Bronchial epithelial cell (primary cell): ENCODE data around the gene GPR89A. TPM values are rescaled to one million over a fixed set of nuclear protein-coding genes. Genes with fewer than 3 reads are reported as not detected.
"Not testable (repeated sequence)": the region's sequence is repeated elsewhere in the genome, so short reads cannot be mapped to it uniquely, and the experiment has no call there.

ENCODE experiments used
- DNase-seq: peaks from one replicate; pipeline ENCODE4 v3.0.0-alpha.2; 2010; ENCODE audit warnings: low read depth
- FAIRE-seq: peaks from 2 replicates; lab custom pipeline; 2011; peaks lifted over from hg19 to GRCh38; lab: Jason Lieb, UNC
- H3K27me3 ChIP-seq: 2 replicates; pipeline ENCODE4 v1.5.1; 2011; ENCODE audit warnings: low read length; ENCODE audit not compliant: control insufficient read depth, insufficient read depth
- H3K36me3 ChIP-seq: 2 replicates; pipeline ENCODE4 v1.5.1; 2011; ENCODE audit warnings: low read length; ENCODE audit not compliant: control insufficient read depth, insufficient read depth
- H3K4me3 ChIP-seq: 2 replicates; pipeline ENCODE4 v1.5.1; 2011; ENCODE audit warnings: mild to moderate bottlenecking, low read depth, low read length, control low read depth
- CTCF ChIP-seq: IDR thresholded peaks from 2 replicates; pipeline ENCODE4 v1.5.1; 2011; ENCODE audit warnings: mild to moderate bottlenecking, moderate library complexity, low read length, control low read depth, inconsistent platforms; ENCODE audit not compliant: insufficient read depth, severe bottlenecking
- total RNA-seq: library from RNA; depleted of rRNA; stranded (reverse); fragments of >200 nt; gene quantifications from 2 replicates; pipeline ENCODE4 v1.2.1, GENCODE V29; 2014

The GPR89A gene
- total RNA-seq, 1 donor from 2014 or later = 39.5 TPM

GRCh38 chr1:145636237-145636636 is 28.4 kb downstream of the GPR89A start:
- not testable (repeated sequence) for DNase-seq, H3K4me3 ChIP-seq, FAIRE-seq, H3K27me3 ChIP-seq, H3K36me3 ChIP-seq

- H3K36me3 ChIP-seq, DNase-seq, H3K27me3 ChIP-seq, FAIRE-seq, H3K4me3 ChIP-seq: not testable (repeated sequence)
Measured at GRCh38 chr1:145641886-145642285, 34.1 kb downstream of the GPR89A start.

- not testable (repeated sequence) for DNase-seq, FAIRE-seq, H3K4me3 ChIP-seq, H3K27me3 ChIP-seq, H3K36me3 ChIP-seq
Measured at GRCh38 chr1:145643990-145644389, 36.2 kb downstream of the GPR89A start.

- not testable (repeated sequence) for H3K4me3 ChIP-seq, FAIRE-seq, H3K27me3 ChIP-seq, H3K36me3 ChIP-seq
- DNase-seq = peak; percentile 41
Measured at GRCh38 chr1:145656245-145656943, 48.6 kb downstream of the GPR89A start.

- DNase-seq, FAIRE-seq, H3K27me3 ChIP-seq, H3K4me3 ChIP-seq, H3K36me3 ChIP-seq: not testable (repeated sequence)
Measured at GRCh38 chr1:145662502-145662901, 54.7 kb downstream of the GPR89A start.

- not testable (repeated sequence) for H3K4me3 ChIP-seq, H3K27me3 ChIP-seq, H3K36me3 ChIP-seq, DNase-seq, FAIRE-seq
Measured at GRCh38 chr1:145665015-145665414, 57.2 kb downstream of the GPR89A start.

GRCh38 chr1:145670995-145671745 is 63.4 kb downstream of the GPR89A start:
- FAIRE-seq, H3K36me3 ChIP-seq, H3K27me3 ChIP-seq: not testable (repeated sequence)

GRCh38 chr1:145673217-145673616 is 65.4 kb downstream of the GPR89A start:
- H3K27me3 ChIP-seq, FAIRE-seq, H3K4me3 ChIP-seq, DNase-seq, H3K36me3 ChIP-seq: not testable (repeated sequence)

More at GRCh38 chr1:145670995-145671745, 63.4 kb downstream of the GPR89A start:
- DNase-seq, H3K4me3 ChIP-seq: not testable (repeated sequence)

- not testable (repeated sequence) for H3K36me3 ChIP-seq, DNase-seq, FAIRE-seq, H3K4me3 ChIP-seq, H3K27me3 ChIP-seq
Measured at GRCh38 chr1:145684858-145685257, 77.1 kb downstream of the GPR89A start.

- not testable (repeated sequence) for H3K4me3 ChIP-seq, H3K27me3 ChIP-seq, DNase-seq, FAIRE-seq, H3K36me3 ChIP-seq
Measured at GRCh38 chr1:145686078-145686477, 78.3 kb downstream of the GPR89A start.

GRCh38 chr1:145688328-145688727 is 80.5 kb downstream of the GPR89A start:
- no peaks in the 10 kb centered on the region for H3K27me3 ChIP-seq
- no peak for DNase-seq
- H3K36me3 ChIP-seq = no peaks in the 10 kb centered on the region
- H3K4me3 ChIP-seq = no peak overlapping the region
- TF ChIP-seq CTCF = no peak
- FAIRE-seq = no peak
